OCI-LY7 (cell line): ENCODE measurements around the gene HSPB9. TPM values are rescaled to one million over a fixed set of nuclear protein-coding genes. Genes with fewer than 3 reads are reported as not detected.
"Not testable (repeated sequence)": the region's sequence is repeated elsewhere in the genome, so short reads cannot be mapped to it uniquely, and the experiment has no call there.

Experiments
- BruUV-seq: library from RNA; stranded (reverse); fragments of 400-500 nt; replicated peaks from 2 replicates; lab custom pipeline; 2021; lab: Mats Ljungman, UMichigan
- CTCF ChIA-PET: fragments of 300-600 bp; sonication (Branson Sonifier 250); formaldehyde crosslinking; loops from one replicate; lab custom pipeline; 2022; ENCODE audit warnings: antibody characterized with exemption; ENCODE audit not compliant: unreplicated experiment; lab: Charles Lee
- POLR2A ChIA-PET: fragments of 300-600 bp; sonication (Branson Sonifier 250); formaldehyde crosslinking; loops from one replicate; lab custom pipeline; 2022; ENCODE audit warnings: antibody characterized with exemption; lab: Charles Lee
- DNase-seq: peaks from one replicate; pipeline ENCODE4 v3.0.0-alpha.2; 2015; ENCODE audit warnings: low spot score
- H2AFZ ChIP-seq: fragments of 200-600 bp; sonication (generic), shearing (Covaris generic); 2 replicates; pipeline ENCODE4 v1.6.1; 2014; ENCODE audit warnings: mild to moderate bottlenecking, antibody characterized with exemption, low read length, moderate library complexity
- H3K27ac ChIP-seq: fragments of 200-600 bp; sonication (generic); 2 replicates; pipeline ENCODE4 v1.5.1; 2014; ENCODE audit warnings: mixed run types, low read depth, mild to moderate bottlenecking, moderate library complexity, low read length, inconsistent platforms; ENCODE audit not compliant: poor library complexity, severe bottlenecking
- H3K36me3 ChIP-seq: fragments of 200-600 bp; sonication (generic); 2 replicates; pipeline ENCODE4 v1.6.1; 2014; ENCODE audit warnings: mild to moderate bottlenecking, antibody characterized with exemption, low read length, moderate library complexity, mixed read lengths; ENCODE audit not compliant: insufficient read depth
- H3K4me1 ChIP-seq: fragments of 200-600 bp; sonication (generic); 2 replicates; pipeline ENCODE4 v1.5.1; 2014; ENCODE audit warnings: mild to moderate bottlenecking, low read length; ENCODE audit not compliant: insufficient read depth, poor library complexity, severe bottlenecking
- H3K4me2 ChIP-seq: fragments of 200-600 bp; sonication (generic); 2 replicates; pipeline ENCODE4 v1.6.1; 2014; ENCODE audit warnings: mild to moderate bottlenecking, low read length
- H3K4me3 ChIP-seq: fragments of 200-600 bp; sonication (generic); 2 replicates; pipeline ENCODE4 v1.5.1; 2014; ENCODE audit warnings: mild to moderate bottlenecking, low read depth, low read length; ENCODE audit not compliant: poor library complexity, severe bottlenecking
- H3K79me2 ChIP-seq: fragments of 200-600 bp; sonication (generic); 2 replicates; pipeline ENCODE4 v1.6.1; 2016; ENCODE audit warnings: low read depth, mild to moderate bottlenecking, low read length, moderate library complexity, mixed read lengths; ENCODE audit not compliant: insufficient read depth
- H3K9me2 ChIP-seq: fragments of 200-600 bp; sonication (generic); 2 replicates; pipeline ENCODE4 v1.6.1; 2016; ENCODE audit warnings: mild to moderate bottlenecking, low read length, mixed read lengths; ENCODE audit not compliant: insufficient read depth
- H3K9me3 ChIP-seq: fragments of 200-600 bp; sonication (generic); 2 replicates; pipeline ENCODE4 v1.6.1; 2014; ENCODE audit warnings: mild to moderate bottlenecking, mixed run types, low read length, mixed read lengths
- H4K20me1 ChIP-seq: fragments of 200-600 bp; sonication (generic); 2 replicates; pipeline ENCODE4 v1.6.1; 2014; ENCODE audit warnings: mild to moderate bottlenecking, antibody characterized with exemption, low read length, moderate library complexity, mixed read lengths; ENCODE audit not compliant: insufficient read depth
- EZH2phosphoT487 ChIP-seq: fragments of 200-600 bp; sonication (generic); IDR thresholded peaks from 2 replicates; pipeline ENCODE4 v1.6.1; 2018; ENCODE audit warnings: low read depth, borderline replicate concordance, mild to moderate bottlenecking, mixed run types, antibody characterized with exemption, low read length, moderate library complexity, mixed read lengths
- intact Hi-C: fragments of 100-400 bp; cut with micrococcal nuclease; formaldehyde crosslinking; loops from one replicate; pipeline ENCODE4 v1.10.0; 2022; ENCODE audit not compliant: unreplicated experiment
- total RNA-seq, 2 experiments: library from RNA; depleted of rRNA in 1 of 2; stranded (reverse); fragments of >200 nt in 1 of 2; shearing (Covaris generic) in 1 of 2; gene quantifications; 2 replicates each; pipeline ENCODE4 v1.2.3, GENCODE V29; 2014 to 2022
- TF ChIP-seq, protein P1 (sequence below): fragments of 200-600 bp; sonication (generic); conservative IDR thresholded peaks from 2 replicates; pipeline ENCODE4 v1.5.1; 2014; ENCODE audit warnings: mild to moderate bottlenecking, antibody characterized with exemption, low read length, moderate library complexity, mixed read lengths

HSPB9 gene
- total RNA-seq, 2 experiments from 2014 or later, result 0.16 TPM; not detected in 1

DNA sequence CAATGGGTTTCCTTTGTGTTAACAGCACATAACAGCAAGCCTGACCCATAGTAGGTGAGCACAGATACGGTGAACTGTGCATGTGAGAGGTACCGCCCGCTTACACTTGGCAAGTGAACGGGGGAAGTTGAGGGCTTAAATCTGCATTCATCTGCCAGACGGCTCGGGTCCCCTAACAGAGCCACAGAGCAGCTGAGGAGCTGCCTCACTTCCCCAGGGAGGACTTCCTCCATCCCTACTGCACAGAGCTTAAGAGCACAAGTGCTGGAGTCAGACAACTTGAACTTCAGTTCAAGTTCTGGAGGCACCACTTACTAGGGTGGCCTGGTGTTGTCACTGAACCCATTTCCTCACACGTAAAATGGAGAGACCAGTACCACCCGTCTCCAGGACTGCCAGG lies 18.8 kb downstream of the HSPB9 start:
- H3K4me2 ChIP-seq, result no peak overlapping the region
- ChIA-PET POLR2A (no interaction called here), CTCF (no interaction called here)
- H3K4me1 ChIP-seq, result peaks cover 32% of the 10 kb centered on the region
- no peak overlapping the region for H3K4me3 ChIP-seq
- TF ChIP-seq EZH2phosphoT487, result no peak
- TF ChIP-seq, protein P1, sequence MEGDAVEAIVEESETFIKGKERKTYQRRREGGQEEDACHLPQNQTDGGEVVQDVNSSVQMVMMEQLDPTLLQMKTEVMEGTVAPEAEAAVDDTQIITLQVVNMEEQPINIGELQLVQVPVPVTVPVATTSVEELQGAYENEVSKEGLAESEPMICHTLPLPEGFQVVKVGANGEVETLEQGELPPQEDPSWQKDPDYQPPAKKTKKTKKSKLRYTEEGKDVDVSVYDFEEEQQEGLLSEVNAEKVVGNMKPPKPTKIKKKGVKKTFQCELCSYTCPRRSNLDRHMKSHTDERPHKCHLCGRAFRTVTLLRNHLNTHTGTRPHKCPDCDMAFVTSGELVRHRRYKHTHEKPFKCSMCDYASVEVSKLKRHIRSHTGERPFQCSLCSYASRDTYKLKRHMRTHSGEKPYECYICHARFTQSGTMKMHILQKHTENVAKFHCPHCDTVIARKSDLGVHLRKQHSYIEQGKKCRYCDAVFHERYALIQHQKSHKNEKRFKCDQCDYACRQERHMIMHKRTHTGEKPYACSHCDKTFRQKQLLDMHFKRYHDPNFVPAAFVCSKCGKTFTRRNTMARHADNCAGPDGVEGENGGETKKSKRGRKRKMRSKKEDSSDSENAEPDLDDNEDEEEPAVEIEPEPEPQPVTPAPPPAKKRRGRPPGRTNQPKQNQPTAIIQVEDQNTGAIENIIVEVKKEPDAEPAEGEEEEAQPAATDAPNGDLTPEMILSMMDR, result no peak
- H4K20me1 ChIP-seq, result no peaks in the 10 kb centered on the region
- no peak for DNase-seq
- H2AFZ ChIP-seq, result no peak overlapping the region
- H3K9me3 ChIP-seq, result no peaks in the 10 kb centered on the region
- H3K27ac ChIP-seq, result no peak overlapping the region
- peaks cover 42% of the 10 kb centered on the region for H3K79me2 ChIP-seq
- H3K9me2 ChIP-seq, result no peaks in the 10 kb centered on the region
- intact Hi-C loops, result no loop called here
- peaks cover 60% of the 10 kb centered on the region for H3K36me3 ChIP-seq
- no TSS peak for BruUV-seq

DNA sequence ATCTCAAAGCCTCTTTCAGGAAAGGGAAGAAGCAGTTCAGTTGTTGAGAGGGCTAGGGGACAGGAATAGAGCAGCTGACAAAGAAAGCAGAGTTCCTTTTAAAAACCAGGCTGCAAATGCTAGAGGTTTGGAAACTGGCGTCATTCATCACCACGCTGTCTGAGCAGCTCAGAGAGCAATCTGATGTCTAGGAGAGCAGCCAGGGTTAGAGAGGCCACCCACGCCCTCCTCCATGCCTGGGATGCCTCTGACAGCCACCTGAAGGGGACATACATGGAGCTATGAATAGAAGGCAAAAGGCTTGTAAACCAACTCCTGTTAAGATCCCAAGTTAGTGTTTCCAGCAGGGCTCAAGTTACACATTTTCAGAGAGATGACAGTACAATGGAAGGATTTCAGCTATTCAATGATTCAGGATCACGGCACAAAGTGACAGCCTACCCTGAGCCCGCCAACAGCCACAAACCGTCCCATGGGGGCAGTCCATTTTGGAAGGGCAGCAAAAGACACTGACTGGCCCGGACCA lies 19.8 kb downstream of the HSPB9 start:
- H2AFZ ChIP-seq, result no peak overlapping the region
- no peaks in the 10 kb centered on the region for H3K9me2 ChIP-seq
- peaks cover 22% of the 10 kb centered on the region for H3K4me1 ChIP-seq
- no peak overlapping the region for H3K4me2 ChIP-seq
- H3K79me2 ChIP-seq, result peaks cover 31% of the 10 kb centered on the region
- no TSS peak for BruUV-seq
- DNase-seq, result no peak
- H3K27ac ChIP-seq, result no peak overlapping the region
- H3K36me3 ChIP-seq, result peaks cover 58% of the 10 kb centered on the region
- ChIA-PET CTCF (no interaction called here), POLR2A (interaction anchor here (0.5 to 1.6 kb wide), 4 partner anchors 9 to 1986 kb away, joined by 3 to 4 read pairs (median 4); no protein-coding TSS in a partner anchor)
- no peaks in the 10 kb centered on the region for H3K9me3 ChIP-seq
- TF ChIP-seq EZH2phosphoT487, result no peak
- TF ChIP-seq, protein P1, result no peak
- intact Hi-C loops, result no loop called here
- no peak overlapping the region for H3K4me3 ChIP-seq
- no peaks in the 10 kb centered on the region for H4K20me1 ChIP-seq

DNA sequence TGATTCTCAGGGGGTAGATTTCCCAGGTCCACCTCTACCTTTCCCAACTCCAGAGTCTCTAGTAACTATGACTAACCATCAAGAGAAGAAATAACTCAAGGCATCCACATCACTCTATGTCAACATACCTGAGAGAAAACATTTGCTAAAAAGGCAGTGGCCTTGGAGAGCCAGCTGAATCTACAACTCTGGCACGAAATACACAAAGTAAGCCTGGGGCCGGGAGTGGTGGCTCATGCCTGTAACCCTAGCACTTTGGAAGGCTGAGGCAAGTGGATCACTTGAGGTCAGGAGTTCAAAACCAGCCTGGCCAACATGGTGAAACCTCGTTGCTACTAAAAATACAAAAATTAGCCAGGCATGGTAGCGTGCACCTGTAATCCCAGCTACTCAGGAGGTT lies 20.5 kb downstream of the HSPB9 start:
- H3K9me2 ChIP-seq, H2AFZ ChIP-seq, H3K9me3 ChIP-seq, H4K20me1 ChIP-seq, H3K4me3 ChIP-seq, CTCF ChIA-PET, intact Hi-C loops, BruUV-seq, DNase-seq: not testable (repeated sequence)
- Histone ChIP-seq H3K27ac (peak overlapping the region; percentile 16), H3K4me2 (peak overlapping the region; percentile 39), H3K79me2 (peaks cover 24% of the 10 kb centered on the region; the same call in 1 of the 2 replicates), H3K36me3 (peaks cover 57% of the 10 kb centered on the region), H3K4me1 (peaks cover 22% of the 10 kb centered on the region)
- POLR2A ChIA-PET, result interaction anchor here (0.5 to 1.6 kb wide), 2 partner anchors 10 to 398 kb away, joined by 3 read pairs; no protein-coding TSS in a partner anchor
